Calu3 (cell line): Measurements from ENCODE around the gene TAS2R39. TPM values are rescaled to one million over a fixed set of nuclear protein-coding genes. Genes with fewer than 3 reads are reported as not detected.

Experiments used
- BruUV-seq: library from RNA; stranded (reverse); fragments of 400-500 nt; replicated peaks from 2 replicates; lab custom pipeline; 2021; lab: Mats Ljungman, UMichigan
- CTCF ChIA-PET: fragments of 300-600 bp; sonication (Branson Sonifier 250); formaldehyde crosslinking; loops from one replicate; lab custom pipeline; 2022; ENCODE audit warnings: antibody characterized with exemption; lab: Charles Lee
- DNase-seq: peaks from one replicate; pipeline ENCODE4 v3.0.0; 2022
- H3K27ac Mint-ChIP-seq: one replicate; pipeline ENCODE4 v1.8.0; 2022; ENCODE audit warnings: mixed read lengths; ENCODE audit not compliant: unreplicated experiment
- H3K27me3 Mint-ChIP-seq: one replicate; pipeline ENCODE4 v1.8.0; 2022; ENCODE audit warnings: mixed read lengths; ENCODE audit not compliant: unreplicated experiment
- H3K36me3 Mint-ChIP-seq: one replicate; pipeline ENCODE4 v1.8.0; 2022; ENCODE audit warnings: mild to moderate bottlenecking, moderate library complexity, mixed read lengths; ENCODE audit not compliant: insufficient read depth, unreplicated experiment
- H3K4me1 Mint-ChIP-seq: one replicate; pipeline ENCODE4 v1.8.0; 2022; ENCODE audit warnings: mild to moderate bottlenecking, low read depth, mixed read lengths; ENCODE audit not compliant: unreplicated experiment
- H3K4me3 Mint-ChIP-seq: one replicate; pipeline ENCODE4 v1.8.0; 2022; ENCODE audit warnings: mild to moderate bottlenecking, low read depth, moderate library complexity, mixed read lengths; ENCODE audit not compliant: unreplicated experiment
- H3K9me3 Mint-ChIP-seq: one replicate; pipeline ENCODE4 v1.8.0; 2022; ENCODE audit warnings: low read depth, mixed read lengths; ENCODE audit not compliant: unreplicated experiment
- intact Hi-C: fragments of 100-400 bp; cut with micrococcal nuclease; formaldehyde crosslinking; loops from one replicate; pipeline ENCODE4 v1.10.0; 2022; ENCODE audit not compliant: unreplicated experiment
- total RNA-seq: library from RNA; stranded (reverse); gene quantifications from 2 replicates; pipeline ENCODE4 v1.2.3, GENCODE V29; 2022
- TF ChIP-seq, protein P1 (sequence below): fragments of 200-600 bp; IDR thresholded peaks from one replicate; pipeline ENCODE4 v1.8.0; 2022; ENCODE audit warnings: antibody characterized with exemption; ENCODE audit not compliant: unreplicated experiment

Gene TAS2R39
- total RNA-seq, 1 experiment from 2014 or later = not detected

DNA sequence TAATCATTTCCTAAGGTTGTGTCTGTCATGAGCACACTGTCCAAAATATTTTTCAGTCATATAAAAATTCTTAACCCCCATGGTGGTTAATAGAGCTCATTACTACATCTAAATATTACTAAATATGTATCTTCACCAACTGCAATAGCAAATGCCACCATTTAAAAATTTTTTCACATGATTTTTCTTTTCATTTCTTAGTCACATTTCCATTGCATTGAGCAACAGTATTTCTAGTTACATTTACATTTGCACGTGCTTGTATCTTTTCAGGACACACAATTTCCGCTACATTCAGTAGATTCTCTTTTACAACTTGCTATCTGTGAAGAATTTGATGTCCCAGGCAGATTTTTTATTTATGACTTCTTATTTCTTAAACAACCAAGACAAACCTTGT, 33.5 kb downstream of the TAS2R39 start:
- CTCF ChIA-PET = interaction anchor here (0.9 to 2.3 kb wide), 3 partner anchors 10 to 209 kb away, joined by 3 to 12 read pairs (median 3); no protein-coding TSS in a partner anchor
- Mint-ChIP-seq H3K9me3 (no peaks in the 10 kb centered on the region), H3K4me1 (no peaks in the 10 kb centered on the region), H3K36me3 (no peaks in the 10 kb centered on the region), H3K27ac (no peak overlapping the region), H3K4me3 (no peak overlapping the region), H3K27me3 (peaks cover 32% of the 10 kb centered on the region)
- no TSS peak for BruUV-seq
- no peak for DNase-seq
- TF ChIP-seq, protein P1, sequence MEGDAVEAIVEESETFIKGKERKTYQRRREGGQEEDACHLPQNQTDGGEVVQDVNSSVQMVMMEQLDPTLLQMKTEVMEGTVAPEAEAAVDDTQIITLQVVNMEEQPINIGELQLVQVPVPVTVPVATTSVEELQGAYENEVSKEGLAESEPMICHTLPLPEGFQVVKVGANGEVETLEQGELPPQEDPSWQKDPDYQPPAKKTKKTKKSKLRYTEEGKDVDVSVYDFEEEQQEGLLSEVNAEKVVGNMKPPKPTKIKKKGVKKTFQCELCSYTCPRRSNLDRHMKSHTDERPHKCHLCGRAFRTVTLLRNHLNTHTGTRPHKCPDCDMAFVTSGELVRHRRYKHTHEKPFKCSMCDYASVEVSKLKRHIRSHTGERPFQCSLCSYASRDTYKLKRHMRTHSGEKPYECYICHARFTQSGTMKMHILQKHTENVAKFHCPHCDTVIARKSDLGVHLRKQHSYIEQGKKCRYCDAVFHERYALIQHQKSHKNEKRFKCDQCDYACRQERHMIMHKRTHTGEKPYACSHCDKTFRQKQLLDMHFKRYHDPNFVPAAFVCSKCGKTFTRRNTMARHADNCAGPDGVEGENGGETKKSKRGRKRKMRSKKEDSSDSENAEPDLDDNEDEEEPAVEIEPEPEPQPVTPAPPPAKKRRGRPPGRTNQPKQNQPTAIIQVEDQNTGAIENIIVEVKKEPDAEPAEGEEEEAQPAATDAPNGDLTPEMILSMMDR = no peak
- intact Hi-C loops = loop anchor here (5.0 to 10.0 kb wide), 2 partner anchors 332 to 364 kb away; partner anchors contain the start of gene TRPV6

DNA sequence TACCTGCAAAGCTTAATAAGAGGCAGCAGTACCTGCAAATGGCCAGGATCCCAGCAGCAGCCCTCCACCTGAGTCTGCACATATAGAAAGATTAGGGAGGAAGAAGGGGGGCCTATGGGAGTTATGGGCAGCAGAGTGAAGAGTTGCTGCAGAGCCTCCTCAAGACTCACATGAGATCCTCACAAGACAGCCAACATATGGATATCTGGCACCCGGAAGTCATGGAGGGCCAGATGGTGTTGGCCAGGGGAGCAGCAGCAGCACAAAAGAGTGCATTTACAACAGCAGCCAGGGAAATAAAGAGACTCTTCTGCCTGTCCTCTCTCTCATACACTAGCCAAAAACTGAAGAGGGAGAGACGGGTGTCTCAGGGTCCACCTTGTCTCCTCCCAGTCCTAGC, 34.6 kb downstream of the TAS2R39 start:
- TF ChIP-seq, protein P1 = no peak
- no peak overlapping the region for H3K27ac Mint-ChIP-seq
- no TSS peak for BruUV-seq
- no peak for DNase-seq
- H3K4me3 Mint-ChIP-seq = no peak overlapping the region
- intact Hi-C loops = loop anchor here (5.0 to 10.0 kb wide), 2 partner anchors 333 to 366 kb away; partner anchors contain the start of gene TRPV6
- CTCF ChIA-PET = interaction anchor here (0.9 to 1.1 kb wide), 2 partner anchors 9 to 210 kb away, joined by 3 read pairs; no protein-coding TSS in a partner anchor
- H3K4me1 Mint-ChIP-seq = no peaks in the 10 kb centered on the region
- no peaks in the 10 kb centered on the region for H3K36me3 Mint-ChIP-seq
- peaks cover 44% of the 10 kb centered on the region for H3K27me3 Mint-ChIP-seq
- H3K9me3 Mint-ChIP-seq = no peaks in the 10 kb centered on the region

DNA sequence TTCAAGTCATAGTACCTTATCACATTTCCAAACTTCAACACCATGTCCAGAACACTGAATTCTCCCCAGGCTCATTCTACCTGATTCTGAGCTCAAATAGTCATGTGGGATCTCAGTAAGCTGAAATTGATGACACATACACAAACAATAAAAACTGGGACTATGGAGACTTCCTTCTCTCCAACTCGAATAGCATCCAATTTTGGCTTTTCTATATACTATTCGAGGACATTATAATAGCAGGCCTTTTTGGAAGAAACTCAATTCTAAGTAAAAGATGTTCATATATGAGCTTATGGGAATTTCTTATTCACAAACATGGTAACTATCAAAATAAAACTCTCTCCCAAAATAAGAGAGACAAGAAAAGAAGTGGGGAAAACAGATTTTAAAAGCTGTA, 38.1 kb downstream of the TAS2R39 start:
- DNase-seq = no peak
- no peak overlapping the region for H3K4me3 Mint-ChIP-seq
- intact Hi-C loops = no loop called here
- peaks cover 58% of the 10 kb centered on the region for H3K27me3 Mint-ChIP-seq
- no peaks in the 10 kb centered on the region for H3K9me3 Mint-ChIP-seq
- CTCF ChIA-PET = interaction anchor here (2.1 kb wide), 1 partner anchor 20 kb away, joined by 6 read pairs; no protein-coding TSS in a partner anchor
- no peak overlapping the region for H3K27ac Mint-ChIP-seq
- H3K36me3 Mint-ChIP-seq = no peaks in the 10 kb centered on the region
- TF ChIP-seq, protein P1 = no peak
- no TSS peak for BruUV-seq
- H3K4me1 Mint-ChIP-seq = peaks cover 9% of the 10 kb centered on the region

DNA sequence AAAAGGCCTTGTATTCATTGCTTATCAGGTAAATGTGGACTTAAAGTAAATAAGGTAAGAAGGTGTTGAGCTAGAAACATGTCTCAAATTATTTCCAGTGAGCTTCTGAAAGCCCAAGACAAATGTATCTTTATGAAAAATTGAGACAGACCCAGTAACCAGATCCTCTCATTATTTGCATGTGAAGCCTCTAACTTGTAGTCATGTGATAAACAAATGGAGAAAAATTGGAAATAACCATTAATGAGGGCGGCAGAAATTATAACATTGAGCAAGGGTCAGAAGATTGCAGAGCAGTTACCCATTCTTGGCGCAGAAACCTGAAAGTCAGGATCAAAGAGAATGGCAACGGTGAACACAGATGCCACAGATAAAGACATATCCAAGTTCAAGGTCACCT, 38.5 kb downstream of the TAS2R39 start, which contains the start of gene TAS2R40:
Gene TAS2R40, plus strand, starts transcription at position 301 of the 400 bp plus-strand sequence. Its CDS starts 42 bp downstream, at position 343.
- intact Hi-C loops = no loop called here
- peaks cover 58% of the 10 kb centered on the region for H3K27me3 Mint-ChIP-seq
- H3K27ac Mint-ChIP-seq = no peak within 1 kb of the TSS
- no TSS peak for BruUV-seq
- H3K36me3 Mint-ChIP-seq = no peaks in the 10 kb centered on the region
- peaks cover 9% of the 10 kb centered on the region for H3K4me1 Mint-ChIP-seq
- CTCF ChIA-PET = interaction anchor here (2.1 kb wide), 1 partner anchor 19 kb away, joined by 6 read pairs; no protein-coding TSS in a partner anchor
- DNase-seq = no peak
- no peak within 1 kb of the TSS for H3K4me3 Mint-ChIP-seq
- TF ChIP-seq, protein P1 = no peak
- no peaks in the 10 kb centered on the region for H3K9me3 Mint-ChIP-seq
